GM12891 (cell line): Measurements from ENCODE around the gene RPS6KA1.

ENCODE experiments used
- PAX5 ChIP-seq: IDR thresholded peaks from 2 replicates; pipeline ENCODE4 v1.6.1; 2011; ENCODE audit warnings: low read length, moderate library complexity, mild to moderate bottlenecking; ENCODE audit not compliant: insufficient read depth, severe bottlenecking
- POLR2A ChIP-seq: IDR thresholded peaks from 2 replicates; pipeline ENCODE4 v1.6.1; 2011; ENCODE audit warnings: low read depth, low read length, control low read depth
- POLR2AphosphoS5 ChIP-seq: IDR thresholded peaks from 2 replicates; pipeline ENCODE4 v1.6.1; 2011; ENCODE audit warnings: low read depth, low read length, control low read depth
- POU2F2 ChIP-seq: IDR thresholded peaks from 2 replicates; pipeline ENCODE4 v1.6.1; 2011; ENCODE audit warnings: low read depth, mild to moderate bottlenecking, control low read depth, low read length, moderate library complexity
- SPI1 ChIP-seq: IDR thresholded peaks from 2 replicates; pipeline ENCODE4 v1.6.1; 2011; ENCODE audit warnings: low read depth, low read length, control low read depth
- TAF1 ChIP-seq: IDR thresholded peaks from 2 replicates; pipeline ENCODE4 v1.6.1; 2011; ENCODE audit warnings: low read depth, low read length, control low read depth

GRCh38 chr1:26533951-26534509, 4.5 kb downstream of the RPS6KA1 start:
- TF ChIP-seq POLR2A (no peak), TAF1 (no peak), POLR2AphosphoS5 (no peak), SPI1 (no peak), PAX5 (no peak), POU2F2 (no peak)
